Inferior parietal cortex (tissue), 1 donor: ENCODE measurements around the gene TPRG1L.
"Not testable (repeated sequence)": the region's sequence is repeated elsewhere in the genome, so short reads cannot be mapped to it uniquely, and the experiment has no call there.

Experiments used
- DNase-seq: peaks from one replicate; pipeline ENCODE4 v3.0.0-alpha.2; 2016; ENCODE audit errors: extremely low spot score

The TPRG1L gene

DNA sequence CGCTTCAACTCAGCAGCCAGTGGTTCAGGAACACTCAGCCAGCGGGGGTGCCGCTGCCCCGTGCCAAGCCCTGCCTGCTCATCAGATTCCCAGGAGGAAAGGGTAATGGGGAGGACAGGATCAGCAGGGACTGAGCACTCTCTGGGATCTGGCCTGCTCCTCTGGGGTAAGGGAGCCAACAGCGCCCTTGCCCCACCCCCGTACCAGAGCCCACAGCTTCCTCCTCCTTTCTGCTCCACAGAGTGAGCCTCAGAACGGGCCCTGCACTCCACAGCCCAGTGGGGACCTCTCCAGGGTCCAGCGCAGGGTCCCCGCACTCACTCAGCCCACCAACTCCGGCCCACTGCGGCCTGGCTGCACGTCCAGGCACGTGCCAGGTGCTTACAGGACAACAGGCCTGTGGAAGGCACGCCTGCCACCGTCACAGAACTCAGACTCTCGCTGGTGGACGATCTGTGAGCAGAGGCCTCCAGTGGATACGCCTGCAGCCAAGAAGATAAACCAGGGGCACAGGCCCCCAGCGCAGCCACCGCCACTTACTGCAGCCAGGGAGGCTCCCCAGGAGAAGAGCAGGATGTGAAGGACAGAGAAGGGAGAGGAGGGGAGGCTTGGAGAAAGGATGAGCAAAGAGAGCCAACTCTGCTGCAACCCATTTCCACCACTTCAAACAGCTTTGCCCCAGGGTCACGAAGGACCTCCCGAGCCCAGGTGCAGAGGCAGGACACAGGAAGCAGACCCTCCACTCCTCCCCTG, 15.6 kb upstream of the TPRG1L start:
- no peak for DNase-seq

DNA sequence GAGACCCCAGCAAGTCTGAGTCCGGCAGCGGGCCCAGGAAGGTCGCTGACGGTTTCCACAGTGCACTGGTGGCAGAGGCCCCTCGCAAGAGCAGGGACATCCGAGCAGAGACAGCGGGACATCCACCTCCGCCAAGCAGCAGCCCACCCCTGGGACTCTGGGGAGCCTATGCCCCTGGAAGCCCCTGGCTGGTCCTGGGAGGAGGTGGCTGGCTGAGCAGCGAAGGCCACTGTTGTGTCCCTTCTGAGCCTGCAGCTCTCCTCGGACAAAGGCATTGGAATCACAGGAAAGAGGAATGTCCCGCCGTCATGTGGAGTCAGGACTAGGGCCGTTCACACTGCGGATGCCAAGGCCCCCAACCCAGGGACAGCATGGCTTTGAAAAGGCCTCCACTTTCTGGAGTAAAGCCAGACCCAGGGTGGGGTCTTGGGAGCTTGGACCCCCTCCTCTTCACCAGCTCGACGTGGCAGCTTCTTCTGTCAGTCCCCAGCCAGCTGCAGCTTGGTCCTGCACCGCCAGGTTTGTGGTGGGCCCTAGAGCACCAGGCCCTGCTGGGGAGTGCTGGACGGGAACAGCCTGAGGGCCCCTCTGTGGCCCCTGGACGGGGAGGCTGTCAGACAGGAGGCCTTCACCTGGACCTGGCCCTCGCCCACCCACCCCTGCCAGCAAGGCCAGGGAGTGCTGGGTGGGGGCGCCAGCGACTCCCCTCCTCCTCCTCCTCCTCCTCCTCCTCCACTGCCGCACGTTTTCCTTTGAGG, 14.9 kb upstream of the TPRG1L start:
- DNase-seq = no peak

DNA sequence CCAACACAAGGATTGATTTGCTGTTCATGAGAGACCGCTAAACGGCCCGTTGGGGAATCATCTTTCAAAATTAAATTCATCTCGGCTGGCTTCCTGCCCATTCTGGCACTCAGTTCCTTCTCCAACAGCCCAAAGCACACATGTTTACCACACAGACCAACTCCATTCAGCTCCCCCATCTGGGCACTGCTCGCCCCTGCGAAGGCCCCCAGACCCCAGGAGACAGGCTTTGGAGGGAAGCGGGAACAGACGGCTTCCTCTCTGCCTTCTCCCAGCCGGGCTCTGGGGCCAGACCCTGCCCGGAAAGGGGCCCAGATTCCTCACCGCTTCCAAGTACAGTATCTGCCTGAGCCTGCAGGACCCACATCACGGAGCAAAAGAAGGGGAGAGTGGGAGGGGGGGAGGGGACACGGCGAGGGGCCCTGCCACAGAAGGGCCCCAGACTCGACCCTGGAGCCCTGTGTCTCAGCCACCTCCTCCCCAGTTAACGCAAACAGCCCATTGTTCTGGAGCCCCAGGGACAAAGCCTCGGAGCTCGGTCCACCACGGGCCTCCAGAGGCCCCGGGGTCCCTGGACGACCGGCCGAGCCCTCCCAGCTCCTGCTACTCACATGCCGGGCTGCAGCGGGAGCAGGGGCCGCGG, 14.2 kb upstream of the TPRG1L start:
- no peak for DNase-seq

DNA sequence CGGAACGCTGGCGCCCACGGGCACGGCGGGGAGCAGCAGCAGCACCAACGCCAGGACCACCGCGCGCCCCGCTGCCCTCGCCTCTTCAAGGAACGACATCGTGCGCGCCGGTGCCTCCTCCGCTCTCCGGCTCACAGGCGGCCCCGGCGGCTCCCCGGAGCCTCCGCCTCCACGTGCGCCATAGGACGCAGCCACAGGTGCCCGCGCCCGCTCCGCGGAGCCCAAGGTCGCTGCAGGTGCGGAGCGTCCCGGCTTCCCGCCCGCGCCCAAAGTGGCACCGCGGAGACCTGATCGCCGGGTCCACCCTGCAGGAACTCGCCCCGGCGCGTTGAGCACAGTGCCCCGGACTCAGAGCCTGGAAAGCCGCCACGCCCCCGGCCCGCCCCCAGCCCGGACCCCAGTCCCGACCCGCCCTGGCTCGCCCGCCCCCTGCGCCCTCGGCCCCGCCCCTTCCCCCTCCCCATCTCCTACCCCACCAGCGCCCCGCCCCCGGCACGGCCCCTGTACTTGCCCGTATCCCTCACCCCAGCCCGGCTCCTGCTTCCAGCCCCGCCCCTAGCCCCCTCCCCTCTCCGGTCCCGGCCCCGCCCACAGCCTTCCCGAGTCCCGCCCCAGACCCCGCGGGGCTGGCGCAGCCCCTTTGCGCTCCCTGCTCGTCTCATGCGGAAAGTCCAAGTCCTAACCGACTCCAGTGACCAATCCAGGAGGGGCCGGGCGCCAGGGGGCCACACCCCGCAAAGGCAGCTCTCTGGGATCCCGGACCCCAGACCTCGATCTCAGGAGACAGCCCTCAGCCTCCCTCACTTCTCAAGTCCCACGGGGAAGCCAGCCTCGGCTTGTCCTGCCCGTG, 13.4 kb upstream of the TPRG1L start, which contains the start of gene MEGF6:
TSS of gene MEGF6 (minus strand) at position 339 of the 850 bp plus-strand sequence. CDS start at position 99, 240 bp downstream.
- DNase-seq = no peak

DNA sequence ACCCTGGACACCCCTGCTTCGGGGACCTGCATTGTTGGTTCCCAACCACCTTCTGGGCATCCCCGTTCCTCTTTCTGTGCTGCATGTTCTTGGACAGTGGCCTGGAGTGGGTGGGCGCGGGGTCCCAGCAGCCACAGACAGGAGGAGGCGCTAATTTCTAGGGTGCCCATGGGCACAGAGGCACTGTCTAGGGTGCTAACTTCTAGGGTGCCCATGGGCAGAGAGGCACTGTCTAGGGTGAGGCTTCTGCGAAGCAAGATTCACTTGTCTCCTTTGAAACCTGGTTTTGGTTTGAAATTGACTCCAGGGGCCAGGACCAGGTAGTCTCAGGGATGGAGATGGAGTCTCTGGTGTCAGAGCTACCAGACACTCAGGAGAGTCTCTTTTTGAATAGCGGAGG, 12.7 kb upstream of the TPRG1L start:
- DNase-seq = no peak

DNA sequence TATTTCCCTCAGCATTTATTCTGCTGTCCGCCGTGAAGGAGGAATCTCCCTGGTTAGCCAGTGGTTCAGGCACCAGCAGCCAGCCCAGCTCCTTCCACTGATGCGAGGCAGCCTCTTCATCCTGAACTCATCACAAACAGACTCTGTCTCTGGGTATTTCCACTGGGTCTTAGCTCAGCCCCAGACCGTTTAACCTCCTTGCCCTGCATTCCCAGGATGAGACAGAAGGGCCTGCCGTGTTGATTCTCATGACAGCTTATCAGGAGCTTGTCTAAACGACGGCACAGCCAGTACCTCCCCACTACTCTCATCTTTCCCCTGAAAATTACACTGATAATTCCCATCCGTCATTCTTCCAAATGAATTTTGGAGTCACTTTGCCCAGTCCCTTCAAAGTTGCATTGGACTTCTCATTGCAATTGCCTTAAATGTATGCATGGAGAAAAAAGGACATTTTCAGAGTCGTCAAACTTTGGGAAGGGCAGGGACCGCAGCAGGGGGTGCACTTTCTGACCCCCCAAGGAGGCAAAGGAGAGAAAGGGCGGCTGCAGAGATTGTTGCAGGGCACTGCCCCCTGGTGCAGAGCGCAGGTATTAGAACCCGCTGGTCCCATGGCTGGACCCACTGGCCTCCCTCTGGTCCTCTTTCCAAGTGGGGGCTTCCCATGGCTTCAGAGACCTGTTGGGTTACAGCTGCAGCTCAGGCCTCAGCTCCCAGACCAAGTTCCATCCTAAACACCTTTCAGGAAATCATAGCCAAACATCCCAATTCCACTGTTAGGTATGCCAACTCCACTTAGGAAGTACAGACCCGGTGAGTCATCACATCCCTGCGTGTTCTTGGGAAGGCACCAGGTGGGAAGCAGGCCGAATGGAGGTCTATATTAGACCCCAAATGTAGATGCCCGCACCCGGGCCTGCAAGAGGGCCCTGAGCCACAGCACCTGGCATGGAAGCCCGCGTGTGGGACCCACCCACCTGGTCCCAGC, 9.8 kb upstream of the TPRG1L start:
- DNase-seq = no peak

DNA sequence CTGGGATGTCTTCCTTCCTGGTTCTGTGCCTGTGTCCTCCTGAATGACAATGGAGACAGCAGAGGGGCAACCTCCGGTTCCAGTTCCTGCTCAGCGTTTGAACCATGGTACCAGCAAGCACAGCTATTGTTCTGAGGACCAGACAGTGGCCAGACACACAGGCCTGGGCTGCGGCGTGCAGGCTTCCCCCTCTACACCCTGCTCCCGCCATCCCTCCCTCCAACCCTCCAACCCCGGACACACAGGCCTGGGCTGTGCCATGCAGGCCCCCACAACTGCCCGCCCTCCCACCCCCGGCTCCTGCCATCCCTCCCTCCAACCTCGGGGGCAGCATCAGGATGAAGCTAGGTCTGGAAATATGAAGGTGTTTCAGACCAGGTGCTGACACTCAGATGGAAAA, 8.0 kb upstream of the TPRG1L start:
- DNase-seq = no peak

DNA sequence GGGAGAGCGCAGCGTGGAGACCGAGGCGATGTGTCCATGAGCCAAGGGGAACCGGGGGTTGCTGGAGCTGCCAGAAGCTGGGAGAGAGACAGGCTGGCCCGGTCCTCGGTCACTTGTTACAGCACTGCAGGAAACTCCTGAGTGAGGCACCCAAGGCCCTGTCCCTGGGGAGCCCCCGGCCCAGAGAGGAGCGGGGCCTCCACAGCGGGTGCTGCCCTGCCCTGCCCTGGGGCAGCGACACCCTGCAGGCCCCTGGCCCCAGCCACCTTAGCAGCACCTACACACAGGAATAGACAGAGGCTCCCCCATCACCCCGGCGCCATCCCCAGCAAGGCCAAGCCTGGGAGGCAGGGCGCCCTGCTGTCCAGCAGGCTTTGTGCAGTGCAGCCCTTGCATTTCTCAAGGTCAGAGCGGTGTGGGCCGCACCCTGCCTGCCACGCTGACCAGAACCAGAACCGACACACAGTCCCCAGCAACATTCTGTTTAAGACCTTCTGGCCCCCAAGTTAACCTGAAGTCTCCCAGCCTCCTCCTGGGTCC, 6.9 kb upstream of the TPRG1L start:
- DNase-seq = no peak

DNA sequence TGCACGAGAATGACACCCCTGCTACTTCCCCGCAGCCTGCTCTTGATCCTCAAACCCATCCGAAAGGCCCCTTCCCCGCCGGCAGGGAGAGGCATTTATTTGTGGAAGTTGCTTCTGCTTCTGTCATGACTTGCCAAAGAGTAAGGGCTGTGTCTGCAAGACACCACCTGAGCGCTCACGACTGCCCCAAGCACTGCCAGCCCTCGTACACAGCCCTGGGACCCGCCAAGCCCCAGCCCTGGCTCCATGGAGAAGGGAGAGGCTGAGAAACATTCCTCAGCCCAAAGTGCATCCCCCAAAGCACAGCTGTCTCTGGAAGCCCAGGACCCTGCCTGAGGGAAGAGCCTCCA, 6.3 kb upstream of the TPRG1L start:
- no peak for DNase-seq

DNA sequence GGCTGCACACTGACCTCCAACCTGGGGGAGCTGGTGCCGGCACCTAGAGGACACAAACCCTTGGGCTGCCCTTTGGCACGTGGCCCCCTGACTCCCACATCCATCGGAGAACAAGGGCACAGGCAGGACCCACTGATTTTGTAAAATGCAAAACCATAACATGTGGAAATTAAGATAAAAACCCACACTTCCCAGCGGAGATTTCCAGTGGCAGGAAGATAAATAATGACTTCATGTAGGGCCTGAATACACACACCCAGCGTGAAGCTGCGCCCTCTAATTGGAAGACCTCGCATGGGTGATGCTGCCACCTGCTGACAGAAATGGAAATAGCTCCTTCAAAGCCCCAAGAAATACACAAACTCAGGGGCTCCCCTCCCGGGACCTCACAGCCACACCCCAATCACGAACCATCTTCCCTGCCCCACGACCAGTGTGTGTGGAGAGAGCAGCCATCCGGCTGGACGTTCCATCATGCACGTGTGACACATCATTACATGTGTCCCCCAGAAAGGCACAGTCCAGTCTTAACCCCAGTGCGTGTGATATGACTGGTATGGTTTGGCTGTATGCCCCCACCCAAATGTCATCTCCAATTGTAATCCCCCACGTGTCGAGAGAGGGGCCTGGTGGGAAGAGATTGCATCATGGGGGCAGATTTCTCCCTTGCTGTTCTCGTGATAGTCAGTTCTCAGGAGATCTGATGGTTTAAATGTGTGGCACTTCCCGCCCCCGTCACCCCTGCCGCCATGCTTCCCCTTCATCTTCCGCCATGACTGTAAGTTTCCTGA, 5.7 kb upstream of the TPRG1L start:
- DNase-seq = peak; percentile 90

DNA sequence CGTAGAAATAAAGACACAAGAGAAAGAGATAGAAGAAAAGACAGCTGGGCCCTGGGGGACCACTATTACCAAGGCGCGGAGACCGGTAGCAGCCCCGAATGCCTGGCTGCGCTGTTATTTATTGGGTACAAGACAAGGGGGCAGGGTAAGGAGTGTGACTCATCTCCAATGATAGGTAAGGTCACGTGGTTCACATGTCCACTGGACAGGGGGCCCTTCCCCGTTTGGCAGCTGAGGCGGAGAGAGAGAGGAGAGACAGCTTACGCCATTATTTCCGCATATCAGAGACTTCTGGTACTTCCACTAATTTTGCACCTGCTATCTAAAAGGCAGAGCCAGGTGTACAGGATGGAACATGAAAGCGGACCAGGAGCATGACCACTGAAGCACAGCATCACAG, 4.1 kb upstream of the TPRG1L start:
- no peak for DNase-seq

DNA sequence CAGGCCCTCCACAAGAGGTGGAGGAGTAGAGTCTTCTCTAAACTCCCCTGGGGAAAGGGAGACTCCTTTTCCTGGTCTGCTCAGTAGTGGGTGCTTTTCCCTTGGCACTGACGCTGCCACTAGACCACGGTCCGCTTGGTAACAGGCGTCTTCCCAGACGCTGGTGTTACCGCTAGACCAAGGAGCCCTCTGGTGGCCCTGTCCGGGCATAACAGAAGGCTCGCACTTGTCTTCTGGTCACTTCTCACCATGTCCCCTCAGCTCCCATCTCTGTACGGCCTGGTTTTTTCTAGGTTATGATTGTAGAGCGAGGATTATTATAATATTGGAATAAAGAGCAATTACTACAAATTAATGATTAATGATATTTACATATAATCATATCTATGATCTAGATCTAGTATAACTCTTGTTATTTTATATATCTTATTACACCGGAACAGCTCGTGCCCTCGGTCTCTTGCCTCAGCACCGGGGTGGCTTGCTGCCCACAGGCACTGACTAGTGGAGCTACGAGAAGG, 3.6 kb upstream of the TPRG1L start:
- peak; percentile 50 for DNase-seq

DNA sequence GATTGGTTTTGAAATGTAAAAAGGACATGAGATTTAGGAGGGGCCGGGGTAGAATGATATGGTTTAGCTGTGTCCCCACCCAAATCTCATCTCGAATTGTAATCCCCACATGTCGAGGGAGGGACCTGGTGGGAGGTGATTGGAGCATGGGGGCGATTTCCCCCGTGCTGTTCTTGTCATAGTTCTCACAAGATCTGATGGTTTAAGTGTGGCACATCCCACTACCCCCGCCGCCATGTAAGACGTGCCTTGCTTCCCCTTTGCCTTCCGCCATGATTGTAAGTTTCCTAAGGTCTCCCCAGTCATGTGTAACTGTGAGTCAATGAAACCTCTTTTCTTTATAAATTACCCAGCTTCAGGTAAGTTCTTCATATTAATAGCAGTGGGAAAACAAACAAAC, 2.7 kb upstream of the TPRG1L start:
- DNase-seq = not testable (repeated sequence)

DNA sequence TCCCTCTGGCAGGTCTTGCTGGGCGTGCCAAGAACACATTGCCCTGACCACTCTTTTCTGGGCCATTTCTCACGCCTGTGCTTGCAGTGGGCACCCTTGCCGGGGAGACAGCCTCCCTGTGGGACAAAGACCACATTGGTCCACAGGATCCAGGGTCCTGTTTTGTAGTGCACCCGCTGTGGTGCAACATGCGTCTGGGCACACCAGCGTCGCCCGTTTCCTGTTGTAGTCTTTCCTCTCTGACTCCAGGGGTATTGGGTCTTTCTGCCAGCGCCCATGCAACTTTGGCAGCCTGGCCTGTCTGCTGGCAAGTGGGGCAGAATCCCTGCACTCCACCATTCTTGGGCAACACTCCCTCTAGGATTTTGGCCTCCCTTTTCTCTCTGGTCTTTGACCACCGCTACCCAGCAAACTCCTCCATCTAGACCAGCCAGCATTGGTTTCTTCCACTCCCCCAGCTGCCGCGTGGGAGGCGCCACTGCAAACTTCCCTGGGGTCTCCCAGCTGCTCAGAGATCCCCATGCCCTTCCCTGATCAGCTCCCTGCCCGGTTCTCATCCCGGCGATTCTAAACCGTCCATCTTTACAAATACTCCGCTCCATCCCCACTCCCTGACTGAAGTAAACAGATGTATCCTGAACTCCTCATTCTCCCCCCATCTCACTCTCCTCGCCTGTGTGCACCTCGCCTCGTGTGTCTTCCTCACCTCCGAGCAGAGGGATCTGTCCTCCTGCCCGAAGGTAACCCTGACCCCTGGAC, 1.2 kb upstream of the TPRG1L start:
- no peak for DNase-seq

DNA sequence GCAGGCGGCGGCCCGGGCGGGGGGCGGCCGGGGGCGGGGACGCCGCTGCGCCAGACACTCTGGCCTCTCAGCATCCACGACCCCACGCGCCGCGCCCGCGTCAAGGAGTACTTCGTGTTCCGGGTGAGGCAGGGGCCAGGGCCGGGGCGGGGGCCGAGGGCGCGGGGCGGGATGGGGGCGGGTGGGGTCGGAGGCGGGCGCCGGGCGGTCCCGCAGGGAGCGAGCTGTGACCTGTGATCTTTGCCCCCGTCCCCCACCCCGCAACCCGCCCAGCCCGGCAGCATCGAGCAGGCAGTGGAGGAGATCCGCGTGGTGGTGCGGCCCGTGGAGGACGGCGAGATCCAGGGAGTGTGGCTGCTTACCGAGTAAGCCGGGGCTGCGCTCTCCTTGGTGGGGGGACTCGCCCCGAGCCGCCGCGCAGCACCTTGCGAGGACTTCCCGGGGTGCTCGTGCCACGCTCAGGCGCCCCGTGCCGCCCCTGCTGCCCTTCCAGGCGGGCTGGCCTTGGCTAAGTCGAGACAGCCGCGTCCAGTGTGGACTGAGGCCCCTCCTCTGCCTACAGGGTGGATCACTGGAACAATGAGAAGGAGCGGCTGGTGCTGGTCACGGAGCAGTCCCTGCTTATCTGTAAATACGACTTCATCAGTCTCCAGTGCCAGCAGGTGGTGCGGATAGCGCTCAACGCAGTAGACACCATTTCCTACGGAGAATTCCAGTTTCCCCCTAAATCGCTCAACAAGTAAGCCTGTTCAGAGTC, 514 bp downstream of the TPRG1L start:
- DNase-seq = peak; percentile 21

DNA sequence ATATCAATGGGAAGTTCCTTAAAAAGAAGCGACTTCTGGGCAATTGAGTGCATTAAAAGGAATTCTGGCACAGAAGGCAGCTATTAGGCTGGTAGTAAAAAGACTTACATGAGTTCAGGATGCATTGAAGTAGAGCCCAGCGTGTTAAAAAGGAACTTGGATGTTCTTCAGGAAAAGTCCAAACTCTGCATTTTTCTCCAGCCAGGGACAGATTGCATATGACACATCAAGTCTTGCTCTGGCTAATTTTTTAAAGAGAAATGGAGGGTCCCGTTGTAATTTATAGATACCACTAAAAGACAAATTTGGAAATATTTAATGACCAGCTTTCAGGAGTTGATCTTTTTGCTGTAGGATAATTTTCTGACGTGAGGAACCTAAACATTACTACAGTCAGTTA, 1.2 kb downstream of the TPRG1L start:
- DNase-seq = no peak

DNA sequence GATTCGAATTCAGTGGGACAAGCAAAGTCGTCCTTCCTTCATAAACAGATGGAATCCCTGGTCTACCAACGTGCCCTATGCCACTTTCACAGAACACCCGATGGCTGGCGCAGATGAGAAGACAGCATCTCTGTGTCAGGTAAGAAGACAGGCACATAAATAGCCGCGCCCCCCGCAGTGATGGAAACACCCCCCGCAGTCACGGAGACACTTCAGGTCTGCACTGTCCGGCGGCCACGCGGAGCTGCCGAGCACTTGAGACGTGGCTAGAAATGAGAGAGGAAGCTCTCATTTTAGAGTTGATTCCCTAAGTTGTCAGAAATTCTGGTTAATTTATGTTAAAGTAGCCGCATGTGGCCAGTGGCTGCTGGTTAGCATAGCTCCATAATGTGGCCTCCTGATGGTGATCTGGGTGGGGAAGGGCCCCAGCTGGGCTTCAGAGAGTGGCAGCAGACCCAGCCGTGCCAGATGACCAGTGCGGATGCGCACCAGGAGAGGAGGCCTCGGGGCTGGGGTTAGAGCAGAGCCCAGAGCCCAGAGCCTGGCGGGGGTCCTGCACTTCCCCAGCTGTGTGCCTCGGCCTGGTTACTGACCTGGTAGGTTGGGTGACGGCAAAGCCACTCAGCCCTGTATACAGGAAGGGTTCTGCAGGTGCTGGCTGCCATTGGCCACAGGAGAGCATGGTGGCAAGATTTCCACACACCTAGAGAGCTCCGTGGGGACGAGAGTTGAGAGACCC, 2.9 kb downstream of the TPRG1L start:
- DNase-seq = no peak
